GM21576 (cell line): Measurements from ENCODE around the gene RTN3.
A peak's percentile ranks its signal among the peaks of the same experiment; 100 is the strongest.
"Not testable (repeated sequence)": the region's sequence is repeated elsewhere in the genome, so short reads cannot be mapped to it uniquely, and the experiment has no call there.

Source experiments
- ATAC-seq: cut with Tn5 transposase; IDR thresholded peaks from one replicate; pipeline ENCODE4 v1.9.1; 2021; ENCODE audit warnings: mild to moderate bottlenecking, moderate library complexity; ENCODE audit not compliant: unreplicated experiment

RTN3 gene

GRCh38 chr11:63767267-63767564, 85.9 kb downstream of the RTN3 start:
- ATAC-seq, result no peak

GRCh38 chr11:63767565-63768236, 86.4 kb downstream of the RTN3 start:
- no peak for ATAC-seq

- ATAC-seq, result peak; percentile 45
These were observed 87.1 kb downstream of the RTN3 start, which contains the start of gene ZFTA for GRCh38 chr11:63768237-63769041. ZFTA (minus strand) TSS chr11:63768775; CDS start chr11:63768622, 153 bp downstream.

- peak; percentile 28 for ATAC-seq
These were observed 87.9 kb downstream of the RTN3 start for GRCh38 chr11:63769042-63769713.

- ATAC-seq, result no peak
These were observed 88.6 kb downstream of the RTN3 start for GRCh38 chr11:63769714-63770455.

- ATAC-seq, result no peak
These were observed 89.5 kb downstream of the RTN3 start for GRCh38 chr11:63770763-63771162.

- ATAC-seq, result not testable (repeated sequence)
These were observed 90.5 kb downstream of the RTN3 start for GRCh38 chr11:63771741-63772318.

GRCh38 chr11:63775191-63775590, 93.9 kb downstream of the RTN3 start:
- ATAC-seq, result no peak

GRCh38 chr11:63779039-63779438, 97.7 kb downstream of the RTN3 start:
- no peak for ATAC-seq

GRCh38 chr11:63782749-63783148, 101.4 kb downstream of the RTN3 start:
- no peak for ATAC-seq

- no peak for ATAC-seq
These were observed 102.8 kb downstream of the RTN3 start for GRCh38 chr11:63783925-63784592.

GRCh38 chr11:63785823-63786222, 104.5 kb downstream of the RTN3 start:
- no peak for ATAC-seq

- ATAC-seq, result no peak
These were observed 110.3 kb downstream of the RTN3 start for GRCh38 chr11:63791495-63792167.

GRCh38 chr11:63793161-63793560, 111.9 kb downstream of the RTN3 start:
- no peak for ATAC-seq

- ATAC-seq, result no peak
These were observed 113.8 kb downstream of the RTN3 start for GRCh38 chr11:63795066-63795465.

GRCh38 chr11:63800921-63801320, 119.6 kb downstream of the RTN3 start:
- ATAC-seq, result no peak

GRCh38 chr11:63802637-63803414, 121.5 kb downstream of the RTN3 start:
- ATAC-seq, result no peak

GRCh38 chr11:63804259-63804658, 123.0 kb downstream of the RTN3 start:
- no peak for ATAC-seq

- no peak for ATAC-seq
These were observed 124.6 kb downstream of the RTN3 start for GRCh38 chr11:63805844-63806415.
